ENCODE results near the gene SLC12A4. TPM values are rescaled to one million over a fixed set of nuclear protein-coding genes. Genes with fewer than 3 reads are reported as not detected.

The SLC12A4 gene
- total RNA-seq, 1 donor from 2014 or later, result 117 TPM

GRCh38 chr16:67926181-67926750 lies 42.2 kb downstream of the SLC12A4 start:
- H3K27ac Mint-ChIP-seq (ENCODE audit: unreplicated experiment), result peak overlapping the region; percentile 29
- H3K9me3 Mint-ChIP-seq (ENCODE audit: low read depth), result no peaks in the 10 kb centered on the region
- no peaks in the 10 kb centered on the region for H3K27me3 Mint-ChIP-seq (ENCODE audit: low read depth)
- H3K4me1 Mint-ChIP-seq (ENCODE audit: low read depth), result peaks cover 17% of the 10 kb centered on the region
- DNase-seq (ENCODE audit: low spot score), result no peak
- H3K4me3 Mint-ChIP-seq (ENCODE audit: unreplicated experiment), result no peak overlapping the region
- H3K36me3 Mint-ChIP-seq (ENCODE audit: low read depth), result peaks cover 3% of the 10 kb centered on the region
- TF ChIP-seq, protein P1, sequence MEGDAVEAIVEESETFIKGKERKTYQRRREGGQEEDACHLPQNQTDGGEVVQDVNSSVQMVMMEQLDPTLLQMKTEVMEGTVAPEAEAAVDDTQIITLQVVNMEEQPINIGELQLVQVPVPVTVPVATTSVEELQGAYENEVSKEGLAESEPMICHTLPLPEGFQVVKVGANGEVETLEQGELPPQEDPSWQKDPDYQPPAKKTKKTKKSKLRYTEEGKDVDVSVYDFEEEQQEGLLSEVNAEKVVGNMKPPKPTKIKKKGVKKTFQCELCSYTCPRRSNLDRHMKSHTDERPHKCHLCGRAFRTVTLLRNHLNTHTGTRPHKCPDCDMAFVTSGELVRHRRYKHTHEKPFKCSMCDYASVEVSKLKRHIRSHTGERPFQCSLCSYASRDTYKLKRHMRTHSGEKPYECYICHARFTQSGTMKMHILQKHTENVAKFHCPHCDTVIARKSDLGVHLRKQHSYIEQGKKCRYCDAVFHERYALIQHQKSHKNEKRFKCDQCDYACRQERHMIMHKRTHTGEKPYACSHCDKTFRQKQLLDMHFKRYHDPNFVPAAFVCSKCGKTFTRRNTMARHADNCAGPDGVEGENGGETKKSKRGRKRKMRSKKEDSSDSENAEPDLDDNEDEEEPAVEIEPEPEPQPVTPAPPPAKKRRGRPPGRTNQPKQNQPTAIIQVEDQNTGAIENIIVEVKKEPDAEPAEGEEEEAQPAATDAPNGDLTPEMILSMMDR (IDR thresholded peaks at IDR 0.05), result peak; percentile 36

- no peak for DNase-seq (ENCODE audit: low spot score)
- Mint-ChIP-seq H3K9me3 (ENCODE audit: low read depth) (no peaks in the 10 kb centered on the region), H3K27me3 (ENCODE audit: low read depth) (no peaks in the 10 kb centered on the region), H3K4me3 (ENCODE audit: unreplicated experiment) (no peak overlapping the region), H3K27ac (ENCODE audit: unreplicated experiment) (no peak overlapping the region), H3K4me1 (ENCODE audit: low read depth) (peaks cover 17% of the 10 kb centered on the region), H3K36me3 (ENCODE audit: low read depth) (peaks cover 3% of the 10 kb centered on the region)
- TF ChIP-seq, protein P1 (IDR thresholded peaks at IDR 0.05), result no peak
These were observed 44.1 kb downstream of the SLC12A4 start for GRCh38 chr16:67924140-67924906.

GRCh38 chr16:67923414-67924116 lies 44.9 kb downstream of the SLC12A4 start:
- no peak for DNase-seq (ENCODE audit: low spot score)
- H3K27me3 Mint-ChIP-seq (ENCODE audit: low read depth), result no peaks in the 10 kb centered on the region
- no peaks in the 10 kb centered on the region for H3K9me3 Mint-ChIP-seq (ENCODE audit: low read depth)
- peaks cover 17% of the 10 kb centered on the region for H3K4me1 Mint-ChIP-seq (ENCODE audit: low read depth)
- peaks cover 3% of the 10 kb centered on the region for H3K36me3 Mint-ChIP-seq (ENCODE audit: low read depth)
- H3K4me3 Mint-ChIP-seq (ENCODE audit: unreplicated experiment), result no peak overlapping the region
- no peak overlapping the region for H3K27ac Mint-ChIP-seq (ENCODE audit: unreplicated experiment)
- TF ChIP-seq, protein P1 (IDR thresholded peaks at IDR 0.05), result no peak

GRCh38 chr16:67922740-67923139 lies 45.7 kb downstream of the SLC12A4 start:
- Mint-ChIP-seq H3K9me3 (ENCODE audit: low read depth) (no peaks in the 10 kb centered on the region), H3K4me3 (ENCODE audit: unreplicated experiment) (no peak overlapping the region), H3K4me1 (ENCODE audit: low read depth) (peaks cover 22% of the 10 kb centered on the region), H3K27ac (ENCODE audit: unreplicated experiment) (no peak overlapping the region), H3K27me3 (ENCODE audit: low read depth) (no peaks in the 10 kb centered on the region), H3K36me3 (ENCODE audit: low read depth) (peaks cover 1% of the 10 kb centered on the region)
- no peak for DNase-seq (ENCODE audit: low spot score)
- TF ChIP-seq, protein P1 (IDR thresholded peaks at IDR 0.05), result no peak

GRCh38 chr16:67922221-67922620 lies 46.2 kb downstream of the SLC12A4 start:
- H3K9me3 Mint-ChIP-seq (ENCODE audit: low read depth), result no peaks in the 10 kb centered on the region
- H3K27me3 Mint-ChIP-seq (ENCODE audit: low read depth), result no peaks in the 10 kb centered on the region
- H3K4me3 Mint-ChIP-seq (ENCODE audit: unreplicated experiment), result no peak overlapping the region
- H3K36me3 Mint-ChIP-seq (ENCODE audit: low read depth), result peaks cover 1% of the 10 kb centered on the region
- DNase-seq (ENCODE audit: low spot score), result no peak
- TF ChIP-seq, protein P1 (IDR thresholded peaks at IDR 0.05), result no peak
- H3K4me1 Mint-ChIP-seq (ENCODE audit: low read depth), result peaks cover 27% of the 10 kb centered on the region
- H3K27ac Mint-ChIP-seq (ENCODE audit: unreplicated experiment), result no peak overlapping the region
